OCI-M1 (cell line): ENCODE results near the gene TBC1D2B.

Experiments used
- DNase-seq: peaks from one replicate; lab custom pipeline; 2025; lab: John Stamatoyannopoulos, UW

Gene TBC1D2B

DNA sequence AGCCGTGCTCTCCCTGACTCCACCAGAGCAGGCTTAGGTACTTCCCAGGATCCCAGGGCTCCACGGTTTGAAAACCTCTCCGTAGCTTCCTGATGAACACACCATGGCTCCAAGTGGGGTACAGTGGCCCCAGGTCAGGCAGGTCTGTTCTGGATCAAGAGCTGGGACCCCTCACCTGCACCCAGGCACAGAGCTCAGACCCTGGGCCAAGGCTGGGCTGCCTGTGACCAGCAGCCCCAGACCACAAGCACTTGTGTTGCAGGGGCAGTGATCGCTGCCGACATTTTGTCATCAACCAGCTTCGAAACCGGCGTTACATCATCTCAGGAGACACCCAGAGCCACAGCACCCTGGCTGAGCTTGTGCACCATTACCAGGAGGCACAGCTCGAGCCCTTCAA, 20.2 kb upstream of the TBC1D2B start:
- no peak for DNase-seq

GRCh38 chr15:78093242-78094020, 15.9 kb upstream of the TBC1D2B start:
- DNase-seq, result no peak

- no peak for DNase-seq
These were observed 14.9 kb upstream of the TBC1D2B start, which contains the start of gene SH2D7 for GRCh38 chr15:78092261-78093041. TSS of gene SH2D7 (plus strand) at chr15:78092561. CDS start at chr15:78092585, 24 bp downstream.

- no peak for DNase-seq
These were observed 13.0 kb upstream of the TBC1D2B start for GRCh38 chr15:78090422-78091063.

DNA sequence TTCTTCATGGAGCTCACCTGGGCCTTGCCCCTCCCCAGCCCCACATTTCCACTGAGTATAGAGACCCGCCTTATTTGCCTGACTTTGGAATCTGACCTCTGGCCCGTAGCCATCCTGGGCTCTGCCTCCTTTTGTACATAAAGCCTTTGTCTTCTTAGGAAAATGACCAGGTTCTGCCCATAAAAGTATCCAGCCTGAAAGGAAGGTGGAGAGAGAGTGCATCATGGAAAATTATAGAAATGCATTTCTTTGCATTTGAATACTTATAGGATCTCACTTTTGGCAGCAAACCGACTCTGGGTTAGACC, 11.2 kb upstream of the TBC1D2B start:
- DNase-seq, result no peak

DNA sequence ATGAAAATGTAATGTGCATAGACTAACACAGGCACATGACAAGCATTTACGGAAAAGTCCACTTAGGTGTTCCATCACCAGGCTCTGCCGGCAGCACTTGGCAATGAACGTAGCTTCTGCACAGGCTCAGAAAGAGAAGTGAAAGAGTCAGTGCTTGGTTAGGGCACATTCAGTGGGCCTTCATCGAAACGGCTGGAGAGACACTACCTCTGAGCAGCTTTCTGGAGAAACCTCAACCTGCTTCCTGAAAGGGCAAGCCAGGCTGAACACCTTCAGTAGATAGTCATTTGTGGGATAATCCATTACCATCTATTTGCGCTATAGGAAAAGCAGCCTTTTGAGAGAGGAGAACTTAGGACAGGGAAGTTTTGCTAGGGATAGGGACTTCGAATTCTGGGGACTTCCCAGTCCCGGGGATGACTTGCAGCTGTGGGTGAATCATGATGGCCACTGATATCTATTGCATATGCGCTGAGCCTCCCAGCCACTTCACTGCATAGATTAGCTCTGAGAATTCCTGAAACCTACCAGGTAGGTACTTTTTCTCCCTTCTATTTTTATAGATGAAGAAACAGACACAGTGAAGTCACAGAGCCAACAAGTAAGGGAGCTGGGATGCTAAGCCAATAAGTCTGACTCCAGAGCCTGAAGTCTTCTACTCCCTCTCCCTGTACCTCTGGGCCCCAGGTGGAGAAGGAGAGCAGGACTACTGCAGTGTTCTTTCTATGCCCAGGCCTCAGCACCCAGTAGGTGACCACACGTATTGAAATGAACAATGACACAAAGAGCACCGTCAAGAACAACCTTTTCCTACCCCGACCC, 10.7 kb upstream of the TBC1D2B start:
- DNase-seq, result no peak

- DNase-seq, result peak; percentile 77
These were observed 8.4 kb upstream of the TBC1D2B start for GRCh38 chr15:78085928-78086327.

DNA sequence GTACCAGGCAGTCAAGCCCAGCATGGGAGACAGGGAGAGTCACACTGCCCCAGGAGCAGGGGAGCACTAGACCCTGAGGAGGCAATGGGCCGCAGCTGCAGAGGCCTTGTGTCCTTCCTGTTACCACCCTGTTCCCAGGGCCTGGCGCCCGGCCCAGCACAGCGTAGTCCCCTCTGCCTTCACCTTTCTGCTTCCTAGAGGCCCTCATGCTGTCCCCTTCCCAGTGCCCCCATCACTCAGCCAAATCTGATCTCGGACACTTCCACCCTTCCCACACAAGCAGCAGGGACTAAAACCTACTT, 6.9 kb upstream of the TBC1D2B start:
- no peak for DNase-seq

DNA sequence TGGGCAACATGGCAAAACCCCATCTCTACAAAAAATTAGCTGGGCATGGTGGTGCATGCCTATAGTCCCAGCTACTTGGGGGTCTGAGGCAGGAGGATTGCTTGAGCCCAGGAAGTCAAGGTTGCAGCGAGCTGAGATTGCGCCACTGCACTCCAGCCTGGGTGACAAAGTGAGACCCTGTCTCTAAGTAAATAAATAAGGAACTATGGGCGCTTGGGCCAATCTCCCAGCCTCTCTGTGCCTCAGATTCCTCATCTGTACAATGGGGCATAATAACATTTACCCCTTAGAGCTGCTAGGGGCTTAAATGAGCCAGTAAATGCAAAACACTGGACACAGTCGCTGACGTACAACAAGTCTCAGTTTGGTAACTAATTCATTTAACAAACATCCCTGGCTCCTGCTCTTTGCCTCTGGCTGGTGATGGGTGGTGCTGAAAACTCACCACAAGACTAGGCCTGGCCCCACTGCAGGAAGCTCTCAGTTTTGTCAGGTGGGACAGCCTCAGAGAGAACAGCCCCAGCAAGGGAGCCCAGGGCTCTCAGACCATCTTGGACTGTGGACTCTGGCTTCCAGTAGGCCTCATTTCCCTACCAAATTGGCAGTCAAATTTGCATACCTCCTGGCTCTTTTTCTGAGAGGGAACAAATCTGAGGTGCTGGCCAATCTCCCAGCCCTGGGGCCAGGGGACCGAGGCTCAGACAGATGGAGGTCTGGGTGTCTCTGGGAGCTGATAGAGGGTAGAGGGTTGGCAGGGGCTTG, 6.4 kb upstream of the TBC1D2B start:
- DNase-seq, result no peak

DNA sequence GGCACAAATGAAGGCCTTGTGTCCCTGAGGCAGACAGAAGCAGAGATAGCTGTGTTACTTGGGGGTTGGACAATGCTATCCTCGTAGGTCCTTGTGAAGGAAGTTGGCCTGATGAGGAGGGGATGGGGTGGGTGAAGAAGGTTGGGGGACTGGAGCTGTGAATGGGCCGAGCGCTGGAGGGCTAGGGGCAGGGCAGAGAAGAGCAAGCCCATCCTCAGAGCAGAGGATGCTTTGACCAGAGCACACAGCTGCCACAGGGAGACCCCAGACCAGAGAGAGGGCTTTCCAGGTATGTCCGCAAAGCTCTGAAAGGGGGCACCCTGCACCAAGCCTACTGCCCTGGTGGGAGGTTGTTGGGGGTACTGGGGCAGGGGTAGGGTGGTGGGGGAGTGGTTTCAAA, 5.7 kb upstream of the TBC1D2B start:
- DNase-seq, result no peak

DNA sequence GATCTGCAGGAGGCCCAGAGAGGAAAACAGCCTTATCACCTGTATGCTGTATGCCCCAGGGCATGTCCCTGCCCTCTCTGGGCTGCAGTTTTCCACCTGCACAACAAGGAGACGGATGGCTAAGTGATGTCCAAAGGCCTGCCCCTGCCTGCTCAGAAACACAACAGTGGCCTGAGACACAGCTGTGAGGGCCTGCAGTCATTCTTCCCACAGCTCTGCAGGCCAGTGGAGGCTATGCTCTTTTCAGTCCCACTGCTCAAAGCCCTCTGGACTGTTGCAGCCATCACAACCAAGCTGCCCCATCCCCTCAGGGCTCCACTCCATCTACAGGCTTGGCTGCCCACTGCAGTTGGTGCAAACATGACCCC, 5.2 kb upstream of the TBC1D2B start:
- DNase-seq, result no peak

- DNase-seq, result no peak
These were observed 4.7 kb upstream of the TBC1D2B start for GRCh38 chr15:78082106-78082742.

- DNase-seq, result no peak
These were observed 2.6 kb upstream of the TBC1D2B start for GRCh38 chr15:78080088-78080460.

- no peak for DNase-seq
These were observed 2.0 kb upstream of the TBC1D2B start for GRCh38 chr15:78079298-78080087.

DNA sequence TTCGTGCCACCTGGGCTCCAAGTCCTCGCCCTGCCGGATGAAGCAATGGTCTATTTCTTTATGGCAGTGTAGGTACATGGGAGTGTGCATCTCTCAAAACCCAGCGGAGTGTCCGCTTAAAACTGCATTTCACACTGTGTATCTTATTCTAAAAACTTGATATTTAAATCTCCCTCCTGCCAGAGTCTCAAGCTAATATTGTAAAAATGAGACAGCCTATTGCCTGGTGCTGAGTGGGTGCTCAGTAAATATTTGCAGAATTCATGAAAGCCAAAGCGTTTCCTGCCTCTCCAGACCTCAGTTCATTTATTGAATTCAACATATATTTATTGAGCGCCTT, 330 bp upstream of the TBC1D2B start:
- peak; percentile 48 for DNase-seq

DNA sequence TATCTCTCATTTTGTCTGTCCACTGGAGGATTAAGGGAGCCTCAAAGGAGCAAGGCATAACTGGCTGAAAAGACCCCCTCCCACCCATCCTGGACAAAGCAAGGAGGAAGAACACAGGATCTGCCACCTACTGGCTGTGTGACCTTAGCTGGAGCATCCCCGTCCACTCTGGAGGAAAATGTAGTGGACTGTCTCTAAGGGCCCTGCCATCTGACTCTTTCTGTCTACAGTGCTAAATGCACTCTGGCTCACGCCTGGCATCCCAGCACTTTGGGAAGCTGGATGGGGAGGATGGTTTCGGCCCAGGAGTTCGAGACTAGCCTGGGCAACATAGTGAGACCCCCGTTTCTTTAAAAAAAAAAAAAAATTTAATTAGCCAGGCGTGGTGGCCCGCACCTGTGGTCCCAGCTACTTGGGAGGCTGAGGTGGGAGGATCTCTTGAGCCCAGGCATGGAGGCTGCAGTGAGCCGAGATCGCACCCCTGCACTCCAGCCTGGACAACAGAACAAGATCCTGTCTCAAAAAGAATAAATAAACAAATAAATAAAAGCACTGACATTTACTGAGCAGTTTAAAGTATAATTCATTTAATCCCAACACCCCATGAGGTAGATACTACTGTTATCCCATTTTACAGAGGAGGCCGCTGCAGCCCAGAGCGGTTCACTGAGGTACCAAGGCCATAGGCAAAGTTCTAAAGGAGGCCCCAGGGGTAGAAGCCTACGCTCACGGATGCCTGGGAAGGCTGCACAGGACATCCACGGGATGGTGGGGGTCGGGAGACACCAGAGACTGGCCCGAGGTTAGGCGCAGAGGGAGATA, 1.1 kb downstream of the TBC1D2B start:
- no peak for DNase-seq

- no peak for DNase-seq
These were observed 1.9 kb downstream of the TBC1D2B start for GRCh38 chr15:78075490-78076230.

- DNase-seq, result no peak
These were observed 4.3 kb downstream of the TBC1D2B start for GRCh38 chr15:78073046-78073787.
